Activated T-helper 2 cell treated with anti-CD3 and anti-CD28 coated beads, Interferon-gamma antibody, Interleukin-2, Interleukin-4, amounts not matched to agents 10 μg/mL and 5 μg/mL and 100 μg/mL, durations not matched to agents 14 hours and 24 hours and 36 hours (primary cell): ENCODE measurements around the gene MFGE8. TPM values are rescaled to one million over a fixed set of nuclear protein-coding genes. Genes with fewer than 3 reads are reported as not detected.

Source experiments
- DNase-seq: peaks from one replicate; pipeline ENCODE4 v3.0.0; 2021; ENCODE audit warnings: low spot score
- H3K27ac Mint-ChIP-seq: one replicate; pipeline ENCODE4 v1.8.0; 2021; ENCODE audit warnings: mixed read lengths
- H3K27me3 Mint-ChIP-seq: one replicate; pipeline ENCODE4 v1.8.0; 2021; ENCODE audit warnings: low read depth, mixed read lengths
- H3K36me3 Mint-ChIP-seq: one replicate; pipeline ENCODE4 v1.8.0; 2021; ENCODE audit warnings: low read depth, mixed read lengths
- H3K4me1 Mint-ChIP-seq: one replicate; pipeline ENCODE4 v1.8.0; 2021; ENCODE audit warnings: low read depth, mixed read lengths
- H3K4me3 Mint-ChIP-seq: one replicate; pipeline ENCODE4 v1.8.0; 2021; ENCODE audit warnings: low read depth, mild to moderate bottlenecking, moderate library complexity, mixed read lengths
- H3K9me3 Mint-ChIP-seq: one replicate; pipeline ENCODE4 v1.8.0; 2021; ENCODE audit warnings: mixed read lengths
- intact Hi-C: fragments of 100-400 bp; cut with micrococcal nuclease; formaldehyde crosslinking; loops from one replicate; pipeline ENCODE4 v1.15.1; 2023
- total RNA-seq: library from RNA; stranded (reverse); gene quantifications from 2 replicates; pipeline ENCODE4 v1.2.3, GENCODE V29; 2022

The MFGE8 gene
- total RNA-seq, 1 donor from 2014 or later, result 13.7 TPM

DNA sequence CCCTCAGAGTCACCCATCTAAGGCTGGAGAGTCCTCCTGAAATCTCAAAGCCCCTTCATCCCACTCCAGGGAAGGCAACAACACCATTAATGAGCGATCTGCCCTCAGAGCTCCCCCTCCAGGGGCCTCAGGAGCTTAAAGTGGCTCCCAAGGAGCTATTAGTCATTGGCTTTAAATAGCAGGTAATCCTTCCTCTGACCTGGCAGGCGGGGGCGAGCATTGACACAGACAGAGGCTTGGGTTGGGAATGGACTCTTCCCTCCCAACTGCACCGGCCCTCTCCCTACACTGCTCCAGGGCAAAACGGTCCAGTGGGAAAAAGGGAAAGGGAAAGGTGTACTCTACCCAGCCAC lies 1.4 kb downstream of the MFGE8 start:
- intact Hi-C loops, result loop anchor here (2.0 kb wide), 1 partner anchor 17 kb away; the partner anchor contains the start of gene HAPLN3
- no peak for DNase-seq

DNA sequence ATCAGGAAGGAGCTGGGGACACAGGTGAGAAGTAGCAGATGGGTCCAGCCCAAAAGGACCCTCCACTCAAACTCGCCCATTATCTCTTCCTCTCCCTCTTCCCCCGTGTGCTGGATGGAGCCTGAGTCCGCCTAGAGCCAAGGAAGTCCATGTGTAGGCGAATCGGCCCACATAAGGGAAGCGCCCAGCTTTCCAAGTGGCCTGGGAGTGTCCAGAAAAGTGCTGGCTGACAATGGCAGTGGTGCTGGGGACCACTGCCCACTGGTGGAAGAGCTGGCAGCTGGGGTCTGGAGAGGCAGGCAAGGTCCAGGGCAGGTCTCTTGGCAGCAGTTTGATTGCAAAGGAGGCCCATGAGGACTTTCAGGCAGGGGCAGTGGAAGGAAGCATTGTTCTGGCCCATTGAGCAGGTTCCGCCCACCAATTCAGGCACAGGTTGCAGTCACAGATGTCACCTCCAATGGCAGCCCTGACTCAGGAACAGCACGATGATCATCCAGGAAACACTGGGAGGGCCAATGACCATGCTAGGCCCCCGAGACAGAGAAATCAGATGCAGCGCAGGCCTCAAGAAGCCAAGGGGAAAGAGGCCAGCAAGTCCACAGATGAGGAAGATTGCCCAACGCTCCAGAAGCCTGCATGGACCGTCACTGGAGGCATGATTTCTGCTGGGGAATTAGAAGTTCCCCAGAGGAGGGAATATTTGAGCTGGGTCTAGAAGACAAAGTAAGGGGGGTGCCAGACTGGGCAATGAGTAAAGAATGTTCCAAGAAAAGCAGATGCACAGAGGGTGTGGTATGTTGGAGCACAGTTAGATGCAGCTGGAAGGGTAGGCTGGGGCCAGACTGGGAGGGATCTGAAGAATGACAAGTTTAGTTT lies 3.0 kb downstream of the MFGE8 start:
- DNase-seq, result no peak
- Mint-ChIP-seq H3K4me3 (no peak overlapping the region), H3K4me1 (peaks cover 11% of the 10 kb centered on the region), H3K9me3 (no peaks in the 10 kb centered on the region), H3K27ac (no peak overlapping the region), H3K27me3 (no peaks in the 10 kb centered on the region), H3K36me3 (no peaks in the 10 kb centered on the region)
- intact Hi-C loops, result no loop called here

More for the DNA sequence above, 1.4 kb downstream of the MFGE8 start:
- Mint-ChIP-seq H3K27me3 (peaks cover 1% of the 10 kb centered on the region), H3K4me3 (peak overlapping the region; percentile 93), H3K4me1 (peaks cover 10% of the 10 kb centered on the region), H3K36me3 (no peaks in the 10 kb centered on the region), H3K9me3 (no peaks in the 10 kb centered on the region), H3K27ac (no peak overlapping the region)

DNA sequence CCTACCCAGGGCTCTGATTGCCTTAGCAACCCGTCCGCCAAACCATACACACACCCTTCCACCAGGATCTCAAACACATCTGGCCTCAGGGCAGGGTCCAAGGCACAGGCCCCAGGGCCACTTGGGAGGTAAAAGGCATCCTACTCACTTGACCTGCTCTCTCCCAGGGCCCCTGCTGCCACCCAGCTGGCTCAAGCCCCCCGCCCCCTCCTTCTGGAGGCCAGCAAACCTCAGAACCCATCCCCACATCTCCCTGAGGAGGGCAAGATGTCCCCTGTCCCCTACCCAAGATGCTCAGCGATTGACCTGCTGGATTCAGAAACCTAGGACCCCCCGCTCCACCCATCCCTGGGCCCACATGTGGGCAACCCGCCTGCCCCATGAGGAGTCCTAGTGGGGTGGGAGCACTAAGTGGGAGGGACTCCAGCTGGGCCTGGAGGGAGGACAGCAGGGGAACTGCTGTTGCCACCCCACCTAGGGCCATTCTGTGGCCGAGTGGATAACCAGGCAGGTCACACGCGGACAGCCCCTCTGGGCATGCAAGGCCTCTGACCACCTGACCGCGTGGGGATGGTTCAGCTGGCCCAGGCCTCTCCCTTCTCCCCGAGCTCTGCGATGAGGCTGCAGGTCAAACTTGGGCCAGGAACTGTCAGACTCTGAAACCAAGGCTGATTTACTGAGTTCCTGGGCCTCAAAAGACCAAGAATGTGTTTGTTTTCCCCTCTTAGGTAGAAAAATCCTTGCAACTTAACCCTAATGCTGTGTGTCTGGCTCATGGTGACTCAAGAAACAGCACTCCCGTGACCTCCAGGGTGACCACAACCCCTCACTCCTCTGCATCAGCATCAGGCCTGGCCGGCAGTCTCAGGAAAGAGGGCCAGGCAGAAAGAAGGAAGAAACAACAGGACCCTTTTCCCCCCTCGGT lies 4.2 kb downstream of the MFGE8 start:
- no peak overlapping the region for H3K27ac Mint-ChIP-seq
- H3K27me3 Mint-ChIP-seq, result no peaks in the 10 kb centered on the region
- no peak for DNase-seq
- H3K36me3 Mint-ChIP-seq, result no peaks in the 10 kb centered on the region
- no peaks in the 10 kb centered on the region for H3K9me3 Mint-ChIP-seq
- H3K4me3 Mint-ChIP-seq, result no peak overlapping the region
- H3K4me1 Mint-ChIP-seq, result peaks cover 24% of the 10 kb centered on the region
- intact Hi-C loops, result no loop called here

DNA sequence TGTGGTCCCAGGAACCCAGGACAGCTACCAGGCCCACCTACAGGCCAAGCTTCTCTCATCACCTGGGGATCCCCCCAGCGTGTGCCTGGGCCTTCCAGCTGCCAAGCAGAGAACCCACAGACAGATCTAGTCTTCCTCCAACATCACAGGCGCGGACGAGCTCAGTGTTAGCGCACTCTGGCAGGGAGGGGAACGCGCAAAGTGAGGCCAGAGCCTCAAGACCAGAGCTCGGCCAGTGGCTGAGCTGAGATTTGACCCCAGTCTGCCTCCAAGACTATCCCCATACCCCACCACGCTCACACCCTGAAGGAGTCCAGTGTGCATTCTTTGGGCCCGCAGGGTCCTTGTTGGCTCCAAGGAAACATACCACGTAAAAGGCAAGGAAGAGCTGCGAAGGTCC lies 5.1 kb downstream of the MFGE8 start:
- Mint-ChIP-seq H3K27me3 (no peaks in the 10 kb centered on the region), H3K4me3 (no peak overlapping the region), H3K27ac (no peak overlapping the region), H3K36me3 (no peaks in the 10 kb centered on the region), H3K4me1 (peaks cover 22% of the 10 kb centered on the region), H3K9me3 (no peaks in the 10 kb centered on the region)
- intact Hi-C loops, result no loop called here
- DNase-seq, result no peak

DNA sequence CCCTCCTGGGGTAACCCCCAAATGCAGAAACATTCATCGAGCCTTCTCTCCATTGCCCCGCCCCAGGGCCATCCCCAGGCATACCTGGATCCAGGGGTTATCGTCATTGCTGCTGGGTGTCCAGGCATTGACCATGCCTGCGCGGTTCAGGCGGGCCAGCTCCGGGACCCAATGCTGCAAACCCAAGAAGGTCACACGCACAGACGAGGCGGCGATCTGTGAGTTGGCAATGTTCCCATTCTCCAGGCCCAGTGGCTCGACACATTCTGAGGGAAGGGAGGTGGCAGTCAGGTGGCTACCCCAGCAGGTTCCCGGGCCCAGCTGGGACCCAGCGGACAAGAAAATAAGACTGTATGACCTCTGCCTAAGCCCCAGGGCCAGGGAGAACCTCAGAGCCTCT lies 6.1 kb downstream of the MFGE8 start:
- no peak overlapping the region for H3K4me3 Mint-ChIP-seq
- no peak overlapping the region for H3K27ac Mint-ChIP-seq
- intact Hi-C loops, result no loop called here
- no peak for DNase-seq
- peaks cover 21% of the 10 kb centered on the region for H3K4me1 Mint-ChIP-seq
- H3K27me3 Mint-ChIP-seq, result no peaks in the 10 kb centered on the region
- no peaks in the 10 kb centered on the region for H3K9me3 Mint-ChIP-seq
- H3K36me3 Mint-ChIP-seq, result no peaks in the 10 kb centered on the region

DNA sequence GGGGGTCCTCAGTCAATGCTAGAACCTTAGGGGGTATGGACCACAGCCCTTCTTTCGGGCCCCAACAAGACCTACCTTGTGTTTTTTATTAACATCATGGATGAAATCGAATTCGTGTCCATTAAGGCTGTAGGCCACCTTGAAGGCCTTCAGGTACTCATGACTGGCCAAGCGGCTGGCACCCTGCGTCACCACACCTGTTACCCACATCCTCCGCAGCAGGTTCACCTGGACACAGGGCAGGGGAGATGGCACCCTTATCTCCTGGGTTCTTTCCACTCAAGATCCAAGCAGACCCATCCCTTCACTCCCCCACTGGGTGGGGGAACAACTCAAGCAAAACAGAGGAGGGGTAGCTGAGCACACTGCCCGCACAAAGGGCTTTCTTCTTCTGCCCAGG lies 6.6 kb downstream of the MFGE8 start:
- Mint-ChIP-seq H3K4me1 (peaks cover 16% of the 10 kb centered on the region), H3K27ac (no peak overlapping the region), H3K9me3 (no peaks in the 10 kb centered on the region), H3K4me3 (no peak overlapping the region), H3K27me3 (no peaks in the 10 kb centered on the region), H3K36me3 (no peaks in the 10 kb centered on the region)
- DNase-seq, result no peak
- intact Hi-C loops, result no loop called here

DNA sequence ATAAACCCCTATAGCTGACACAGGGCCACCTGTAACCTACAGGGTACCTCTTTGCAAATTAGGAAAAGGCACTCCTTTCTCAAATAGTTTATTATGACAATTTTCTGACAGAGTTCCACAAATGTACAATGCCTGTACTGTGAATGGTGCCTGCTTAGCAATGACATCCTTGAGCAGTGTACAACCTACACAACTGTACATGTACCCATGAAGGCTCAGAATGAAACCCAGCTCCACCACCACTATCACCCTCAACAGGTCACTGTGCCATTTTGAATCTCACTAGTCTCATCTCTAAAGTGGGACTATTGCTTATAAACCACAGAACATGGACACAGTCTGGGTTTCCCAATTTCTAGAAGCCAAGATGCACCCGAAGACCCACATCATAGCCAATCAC lies 7.0 kb downstream of the MFGE8 start:
- intact Hi-C loops, result no loop called here
- H3K27me3 Mint-ChIP-seq, result no peaks in the 10 kb centered on the region
- DNase-seq, result no peak
- H3K4me3 Mint-ChIP-seq, result no peak overlapping the region
- H3K36me3 Mint-ChIP-seq, result no peaks in the 10 kb centered on the region
- no peaks in the 10 kb centered on the region for H3K9me3 Mint-ChIP-seq
- H3K27ac Mint-ChIP-seq, result no peak overlapping the region
- H3K4me1 Mint-ChIP-seq, result peaks cover 16% of the 10 kb centered on the region

DNA sequence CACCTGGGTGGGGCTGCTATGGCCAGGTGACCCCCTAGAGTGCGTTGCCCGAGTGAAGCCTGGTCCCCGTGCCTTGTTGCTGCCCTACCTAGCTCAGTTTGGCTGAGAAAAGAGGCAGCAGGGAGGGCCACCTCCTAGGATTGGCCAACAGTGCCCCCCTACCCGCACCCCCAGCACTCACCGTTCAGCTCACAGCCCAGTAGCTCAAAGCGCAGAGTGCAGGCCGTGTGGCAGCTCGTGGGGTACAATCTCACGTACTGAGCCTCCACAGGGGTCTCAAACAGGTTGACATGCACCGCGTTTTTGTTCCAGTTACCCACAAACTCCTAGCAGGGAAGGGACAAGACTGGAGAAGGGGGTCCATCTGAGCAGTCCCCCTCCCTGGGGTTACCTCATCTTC lies 7.6 kb downstream of the MFGE8 start:
- H3K9me3 Mint-ChIP-seq, result no peaks in the 10 kb centered on the region

DNA sequence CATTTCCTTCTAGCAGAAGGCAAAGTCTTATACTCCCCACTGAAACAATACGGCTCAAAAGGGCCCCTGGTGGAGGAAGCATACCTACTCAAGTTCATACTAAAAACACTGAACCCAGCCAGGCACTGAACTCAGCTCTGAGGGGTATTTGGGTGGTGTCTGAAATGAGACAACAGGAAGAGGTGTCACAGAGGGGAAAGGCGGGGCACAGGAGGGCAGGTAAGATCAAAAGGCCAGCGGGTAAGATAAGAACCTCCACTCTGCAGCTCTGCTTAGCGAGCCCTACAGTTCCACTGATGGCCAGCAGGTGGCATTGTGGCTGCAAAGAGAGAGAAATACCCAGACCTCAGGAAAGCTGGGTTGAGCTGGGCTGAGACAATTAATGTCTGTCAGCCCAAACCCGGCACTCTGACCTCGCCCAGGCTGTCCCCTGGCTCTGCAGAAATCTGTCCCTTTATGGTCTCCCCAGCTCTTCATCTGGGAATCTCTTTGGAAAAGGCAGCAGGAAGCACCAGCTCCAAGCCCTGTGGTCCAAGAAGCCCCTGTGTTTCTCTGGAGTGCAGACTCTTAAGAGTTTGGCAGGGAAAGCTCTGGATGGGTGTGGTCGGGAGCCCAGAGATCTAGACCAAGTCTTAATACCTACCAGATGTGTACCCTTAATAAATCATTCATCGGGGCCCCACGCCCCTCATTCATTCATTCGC lies 8.4 kb downstream of the MFGE8 start:
- Mint-ChIP-seq H3K27me3 (no peaks in the 10 kb centered on the region), H3K4me1 (peaks cover 16% of the 10 kb centered on the region), H3K36me3 (no peaks in the 10 kb centered on the region), H3K9me3 (no peaks in the 10 kb centered on the region), H3K27ac (peak overlapping the region; percentile 51), H3K4me3 (no peak overlapping the region)
- intact Hi-C loops, result loop anchor here (2.0 to 5.0 kb wide), 2 partner anchors 112 to 273 kb away; no protein-coding TSS in a partner anchor
- peak; percentile 90 for DNase-seq

More for the DNA sequence above, 7.6 kb downstream of the MFGE8 start:
- no peaks in the 10 kb centered on the region for H3K36me3 Mint-ChIP-seq
- intact Hi-C loops, result loop anchor here (2.0 kb wide), 1 partner anchor 111 kb away; no protein-coding TSS in a partner anchor
- no peak overlapping the region for H3K4me3 Mint-ChIP-seq
- H3K27me3 Mint-ChIP-seq, result no peaks in the 10 kb centered on the region
- H3K4me1 Mint-ChIP-seq, result peaks cover 16% of the 10 kb centered on the region
- no peak for DNase-seq
- H3K27ac Mint-ChIP-seq, result no peak overlapping the region

DNA sequence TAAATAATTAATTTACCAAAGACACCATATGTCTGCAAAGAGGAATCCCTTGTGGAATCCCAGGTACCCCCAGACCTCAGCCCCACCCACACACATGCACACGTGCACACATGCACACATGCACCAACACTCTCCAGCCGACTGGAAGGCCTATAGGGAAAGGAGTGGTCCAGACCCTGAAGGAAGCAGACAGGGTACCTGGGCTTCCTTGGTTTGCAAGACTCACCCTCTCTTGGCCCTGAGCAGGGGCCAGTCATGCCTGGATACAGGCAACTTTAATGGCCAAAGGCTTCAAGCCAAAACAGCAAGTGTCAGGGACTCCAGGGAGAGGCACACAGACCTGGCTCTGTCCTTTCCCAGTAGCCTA lies 8.9 kb downstream of the MFGE8 start:
- no peak for DNase-seq
- peaks cover 16% of the 10 kb centered on the region for H3K4me1 Mint-ChIP-seq
- H3K27me3 Mint-ChIP-seq, result no peaks in the 10 kb centered on the region
- H3K9me3 Mint-ChIP-seq, result no peaks in the 10 kb centered on the region
- H3K36me3 Mint-ChIP-seq, result no peaks in the 10 kb centered on the region
- H3K4me3 Mint-ChIP-seq, result no peak overlapping the region
- peak overlapping the region; percentile 51 for H3K27ac Mint-ChIP-seq
- intact Hi-C loops, result loop anchor here (2.0 to 5.0 kb wide), 2 partner anchors 113 to 273 kb away; no protein-coding TSS in a partner anchor

DNA sequence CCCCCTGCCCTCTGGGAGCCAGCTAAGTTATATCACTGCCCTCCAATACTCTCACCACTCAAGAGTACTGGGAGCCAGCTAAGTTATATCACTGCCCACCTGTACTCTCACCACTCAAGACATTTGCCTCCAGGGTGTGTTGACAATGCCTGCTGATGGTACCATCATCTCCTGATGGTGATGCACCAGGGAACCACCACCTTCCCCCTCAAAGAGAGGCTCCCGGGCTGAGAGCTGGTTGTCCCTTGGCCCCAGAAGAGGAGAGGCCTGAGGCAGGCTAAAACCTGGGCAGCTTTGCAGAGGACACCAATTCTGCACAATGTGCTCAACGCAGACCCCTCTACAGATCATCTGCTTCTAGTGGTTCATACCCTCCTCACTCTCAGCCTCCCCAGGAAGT lies 10.3 kb downstream of the MFGE8 start:
- no peaks in the 10 kb centered on the region for H3K9me3 Mint-ChIP-seq
- H3K4me3 Mint-ChIP-seq, result no peak overlapping the region
- intact Hi-C loops, result loop anchor here (5.0 kb wide), 1 partner anchor 274 kb away; no protein-coding TSS in a partner anchor

DNA sequence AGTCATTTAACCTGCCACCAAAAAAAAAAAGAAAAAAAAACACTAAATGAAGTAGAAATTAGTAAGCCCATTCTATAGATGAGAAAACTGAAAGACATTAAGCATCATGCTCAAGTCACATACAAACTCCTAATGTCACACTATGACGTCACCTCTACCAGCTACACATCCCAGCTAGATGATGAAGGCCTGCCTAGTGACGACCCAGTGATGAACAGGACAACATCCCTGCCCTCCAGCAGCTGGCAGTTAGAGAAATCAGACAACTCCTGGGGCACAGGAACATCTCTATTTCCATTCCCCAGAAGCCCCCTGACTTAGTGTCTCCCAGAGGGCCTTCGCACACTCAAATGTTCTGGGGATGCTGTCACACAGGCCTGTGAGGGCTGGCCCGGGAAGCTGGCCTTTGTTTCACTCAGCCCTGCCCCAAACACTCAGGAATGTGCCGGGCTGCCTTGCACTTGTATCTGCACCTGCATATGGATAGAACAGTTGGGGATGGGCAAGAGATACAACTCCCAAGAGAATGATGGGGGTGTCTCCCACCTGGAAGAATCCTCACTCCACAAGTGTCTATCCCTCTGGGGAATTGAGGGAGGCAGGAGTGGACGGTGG lies 10.9 kb downstream of the MFGE8 start:
- DNase-seq, result no peak
- Mint-ChIP-seq H3K27ac (no peak overlapping the region), H3K4me1 (peaks cover 22% of the 10 kb centered on the region), H3K4me3 (no peak overlapping the region), H3K27me3 (no peaks in the 10 kb centered on the region), H3K9me3 (no peaks in the 10 kb centered on the region), H3K36me3 (no peaks in the 10 kb centered on the region)
- intact Hi-C loops, result loop anchor here (5.0 kb wide), 1 partner anchor 275 kb away; no protein-coding TSS in a partner anchor

More for the DNA sequence above, 10.3 kb downstream of the MFGE8 start:
- DNase-seq, result no peak
- no peak overlapping the region for H3K27ac Mint-ChIP-seq
- peaks cover 17% of the 10 kb centered on the region for H3K4me1 Mint-ChIP-seq
- no peaks in the 10 kb centered on the region for H3K27me3 Mint-ChIP-seq
- no peaks in the 10 kb centered on the region for H3K36me3 Mint-ChIP-seq
